ENCODE data around the gene DNPH1.

DNPH1 gene

DNA sequence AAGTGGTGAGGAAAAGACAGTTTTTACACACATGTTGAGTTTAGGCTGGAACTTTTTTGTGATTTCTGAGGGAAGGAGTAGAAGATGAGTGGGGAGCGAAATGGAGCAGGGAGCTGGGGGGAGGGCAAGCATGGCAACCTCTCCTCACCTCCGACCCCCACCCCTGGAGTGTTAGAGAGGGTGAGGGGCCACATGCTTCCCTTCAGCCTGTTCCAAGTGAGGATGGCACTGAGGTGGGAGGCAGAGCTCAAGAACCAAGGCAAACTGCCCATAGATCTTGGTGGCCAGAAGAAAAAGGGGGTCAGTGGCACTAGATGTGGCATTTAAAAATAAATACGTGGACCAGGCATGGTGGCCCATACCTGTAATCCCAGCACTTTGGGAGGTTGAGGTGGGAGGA is 18.8 kb upstream of the DNPH1 start:
- no peak for DNase-seq
- intact Hi-C loops (cut with DNase I): loop anchor here (10.0 kb wide), 1 partner anchor 73 kb away; the partner anchor contains the start of gene SRF

DNA sequence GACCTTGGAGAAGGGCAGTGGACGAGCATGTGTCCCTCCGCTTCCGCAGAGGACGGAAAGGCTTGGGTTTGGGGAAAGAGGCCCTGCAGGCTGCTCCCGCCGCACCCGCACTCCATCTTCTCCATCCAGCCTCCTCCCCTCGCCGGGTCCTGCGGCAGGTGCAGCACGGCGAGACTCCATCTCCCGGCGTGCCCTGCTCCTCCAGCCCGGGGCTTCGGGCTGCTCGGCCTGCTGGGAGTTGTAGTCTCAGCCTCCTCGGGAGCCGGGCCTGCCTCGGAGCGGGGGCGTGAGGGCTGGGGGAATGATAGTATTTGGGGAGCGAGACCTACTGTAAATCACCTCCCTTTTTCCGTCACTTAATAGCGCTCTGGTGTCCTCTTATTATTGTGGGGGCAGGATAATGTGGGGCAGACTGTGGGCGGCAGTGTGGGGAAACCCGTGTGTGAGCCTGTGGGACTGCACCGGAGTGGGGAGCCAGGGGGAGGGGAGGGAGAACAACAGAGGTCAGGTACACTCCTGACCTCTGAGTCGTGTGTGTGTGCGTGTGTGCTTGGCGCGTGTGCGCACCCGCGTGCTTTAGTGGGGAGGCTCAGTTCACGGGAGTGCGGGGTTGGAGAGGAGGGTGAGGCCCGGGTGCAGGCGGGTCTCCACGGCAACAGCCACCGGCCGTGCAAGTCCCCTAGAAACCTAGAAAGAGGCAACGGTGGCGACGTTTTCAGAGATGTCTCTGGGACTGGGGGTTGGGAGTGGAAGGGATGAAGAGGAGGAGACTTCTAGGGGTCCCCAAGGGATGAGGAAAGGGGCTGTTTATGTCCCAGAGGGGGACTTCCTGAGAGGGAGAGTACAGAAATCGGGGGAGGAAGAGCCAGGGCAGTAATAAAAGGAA is 18.1 kb upstream of the DNPH1 start:
- DNase-seq: peak; percentile 81 to 98 (median 88)
- intact Hi-C loops (cut with DNase I): loop anchor here (10.0 kb wide), 1 partner anchor 73 kb away; the partner anchor contains the start of gene SRF

DNA sequence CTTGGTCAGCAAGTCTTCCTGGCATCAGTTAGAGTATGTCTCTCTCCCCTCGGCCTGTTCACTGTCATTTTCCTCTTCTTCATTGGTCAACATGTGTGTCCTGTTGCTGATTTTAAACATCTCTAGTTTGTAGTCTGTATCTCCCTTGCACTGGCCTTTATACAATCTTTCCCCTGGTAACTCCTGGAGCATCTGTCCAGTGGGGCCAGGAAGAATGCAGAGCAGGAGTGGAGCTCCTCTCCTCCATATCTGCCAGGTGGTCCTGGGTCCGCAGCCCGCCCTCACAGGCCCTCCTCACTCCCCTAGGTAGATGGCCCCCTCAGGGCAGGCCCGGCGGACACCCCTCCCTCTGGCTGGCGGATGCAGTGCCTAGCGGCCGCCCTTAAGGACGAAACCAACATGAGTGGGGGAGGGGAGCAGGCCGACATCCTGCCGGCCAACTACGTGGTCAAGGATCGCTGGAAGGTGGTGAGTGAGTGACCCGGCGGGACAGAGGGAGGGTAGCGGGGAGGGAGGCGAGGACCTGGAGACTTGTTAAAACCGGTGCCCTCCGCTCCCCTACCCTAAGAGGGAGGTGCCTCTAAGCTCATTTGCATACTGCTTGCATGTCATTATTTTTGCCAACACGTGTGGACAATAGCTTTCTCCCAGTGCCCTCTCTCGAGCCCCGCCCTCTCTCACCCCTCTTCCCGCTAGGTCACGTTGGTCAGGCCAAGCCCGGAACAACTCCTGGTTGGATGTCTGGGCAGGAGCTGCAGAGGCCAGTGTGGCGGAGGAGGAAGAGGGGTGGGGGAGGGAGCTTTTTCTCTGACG is 17.2 kb upstream of the DNPH1 start:
- intact Hi-C loops (cut with DNase I): loop anchor here (10.0 kb wide), 1 partner anchor 72 kb away; the partner anchor contains the start of gene SRF
- peak in 9 of 10 donors; percentile 61 to 96 (median 73) for DNase-seq

DNA sequence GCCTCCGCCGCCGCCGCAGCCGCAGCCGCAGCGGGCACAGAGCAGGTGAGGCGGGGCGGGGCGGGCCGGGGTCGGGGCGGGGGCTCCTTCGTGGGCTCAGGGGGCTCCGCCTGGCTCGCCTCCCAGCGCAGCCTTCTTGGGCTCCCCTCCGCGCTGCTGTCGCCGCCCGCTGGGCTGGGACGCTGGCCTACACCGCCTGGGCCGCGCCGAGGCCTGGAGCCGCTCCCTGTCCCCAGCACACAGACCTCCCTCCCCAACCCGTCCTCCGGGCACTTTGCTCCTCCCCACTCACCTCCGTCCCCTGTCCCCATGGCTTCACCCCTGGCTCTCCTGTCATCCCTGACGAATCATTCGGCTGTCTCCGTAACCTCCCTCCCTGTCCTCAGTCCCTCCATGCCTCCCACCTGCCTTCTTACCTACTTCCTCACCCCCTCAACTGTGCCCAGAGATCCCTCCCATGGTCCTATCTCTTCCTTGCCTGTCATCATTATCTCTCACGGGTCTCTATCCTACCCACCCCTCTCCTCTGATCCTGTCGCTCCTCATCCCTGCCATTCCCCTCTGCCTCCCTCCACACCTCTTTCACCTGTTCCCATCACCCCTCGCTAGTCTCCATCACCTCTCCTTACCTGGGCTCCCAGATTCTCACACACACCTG is 14.5 kb upstream of the DNPH1 start:
- intact Hi-C loops (cut with DNase I): loop anchor here (10.0 kb wide), 1 partner anchor 69 kb away; the partner anchor contains the start of gene SRF
- DNase-seq: peak in 1 of 10 donors; percentile 69

DNA sequence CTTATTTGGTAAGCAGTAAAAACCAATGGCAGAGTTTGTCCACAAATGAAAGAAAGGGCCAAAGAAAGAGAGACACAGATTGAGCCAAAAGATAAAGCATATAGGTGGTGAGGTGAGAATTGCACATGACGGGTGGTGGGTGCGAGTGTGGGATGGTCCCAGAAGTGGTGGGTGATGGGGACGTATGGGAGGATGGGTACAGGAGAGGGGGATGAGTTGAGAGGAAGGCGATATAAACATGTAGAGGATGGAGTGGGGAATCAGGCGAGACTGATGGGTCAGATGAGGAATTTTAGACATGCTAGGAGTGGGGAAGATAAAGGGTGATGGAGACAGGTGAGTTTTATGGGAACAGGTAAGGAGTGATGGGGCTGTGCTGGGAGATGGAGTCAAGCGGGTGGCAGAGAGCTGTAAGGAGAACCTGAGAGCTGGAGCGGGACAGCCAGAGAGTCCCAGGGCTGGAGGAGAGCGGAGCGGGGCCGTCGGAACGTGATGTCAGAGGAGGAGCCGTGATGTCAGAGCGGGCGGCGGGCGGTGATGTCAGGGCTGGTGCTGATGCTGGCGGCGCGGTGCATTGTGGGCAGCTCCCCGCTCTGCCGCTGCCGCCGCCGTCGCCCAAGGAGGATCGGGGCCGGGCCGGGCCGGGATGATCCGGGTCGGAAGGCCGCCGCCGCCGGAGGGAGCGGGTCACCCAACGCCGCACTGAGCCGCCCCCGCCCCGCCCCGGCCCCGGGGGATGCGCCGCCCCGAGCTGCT is 13.8 kb upstream of the DNPH1 start, which contains the start of gene TTBK1:
TTBK1 (plus strand) TSS at position 574 of the 756 bp plus-strand sequence. CDS start 3,180 bp downstream, outside the sequence.
- intact Hi-C loops (cut with DNase I): loop anchor here (10.0 kb wide), 1 partner anchor 68 kb away; the partner anchor contains the start of gene SRF

DNA sequence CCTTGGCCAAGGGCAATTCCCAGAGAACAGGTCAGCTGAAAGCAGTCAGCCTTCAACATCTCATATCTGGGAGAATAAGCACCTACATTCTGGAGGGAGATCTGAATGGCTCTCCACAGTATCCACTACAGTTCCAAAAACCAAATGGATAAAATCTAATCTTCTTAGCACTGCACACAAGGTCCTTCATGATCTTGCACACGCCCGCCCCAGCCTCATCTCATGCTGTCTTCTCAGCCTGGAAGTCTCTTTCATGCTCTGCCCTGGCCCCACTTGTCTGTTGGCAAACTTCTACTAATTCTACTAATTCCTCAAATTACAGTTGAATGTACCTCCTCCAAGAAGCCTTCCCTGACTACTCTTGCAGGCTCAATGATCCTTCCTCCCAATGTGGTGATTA is 12.2 kb upstream of the DNPH1 start:
- intact Hi-C loops (cut with DNase I): loop anchor here (10.0 kb wide), 1 partner anchor 67 kb away; the partner anchor contains the start of gene SRF

More for the DNA sequence above, 13.8 kb upstream of the DNPH1 start, which contains the start of gene TTBK1:
- peak; percentile 29 to 96 (median 72) for DNase-seq

DNA sequence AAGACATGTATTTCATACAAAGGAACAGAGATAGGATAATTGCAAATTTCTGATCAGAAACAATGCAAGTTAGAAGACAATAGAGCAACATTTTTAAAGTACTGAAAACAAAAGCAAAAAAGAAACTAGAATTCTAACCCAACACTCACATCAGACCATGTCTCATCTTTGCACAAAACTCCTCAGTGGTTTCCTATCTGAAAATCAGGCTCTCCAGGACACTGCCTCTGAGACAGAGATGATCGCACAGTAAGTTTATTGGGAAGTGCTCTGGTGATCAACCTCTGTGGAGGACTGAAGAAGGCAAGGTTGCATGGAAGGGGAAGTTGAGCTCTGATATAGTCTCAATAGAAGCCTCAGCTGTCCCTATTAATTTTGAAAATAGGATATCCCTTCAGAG is 11.7 kb upstream of the DNPH1 start:
- intact Hi-C loops (cut with DNase I): loop anchor here (10.0 kb wide), 1 partner anchor 66 kb away; the partner anchor contains the start of gene SRF

More for the DNA sequence above, 12.2 kb upstream of the DNPH1 start:
- no peak for DNase-seq

DNA sequence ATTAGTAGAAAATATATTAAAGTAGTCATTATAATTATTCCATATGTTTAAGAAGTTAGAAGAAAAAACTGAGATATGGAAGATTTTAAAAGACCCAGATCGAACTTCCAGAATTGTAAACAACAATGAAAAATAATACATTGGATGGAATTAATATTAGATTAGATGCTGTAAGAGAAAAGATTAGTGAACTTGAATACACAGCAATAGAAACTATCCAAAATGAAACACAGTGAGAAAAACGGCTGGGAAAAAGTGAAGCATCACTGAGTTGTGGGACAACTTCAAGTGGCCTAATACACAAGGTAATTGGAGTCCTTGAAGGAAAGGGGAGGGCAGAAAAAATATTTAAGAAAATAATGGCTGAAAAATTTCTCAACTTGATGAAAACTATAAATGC is 9.8 kb upstream of the DNPH1 start:
- DNase-seq: no peak
- intact Hi-C loops (cut with DNase I): no loop called here

More for the DNA sequence above, 11.7 kb upstream of the DNPH1 start:
- DNase-seq: no peak

DNA sequence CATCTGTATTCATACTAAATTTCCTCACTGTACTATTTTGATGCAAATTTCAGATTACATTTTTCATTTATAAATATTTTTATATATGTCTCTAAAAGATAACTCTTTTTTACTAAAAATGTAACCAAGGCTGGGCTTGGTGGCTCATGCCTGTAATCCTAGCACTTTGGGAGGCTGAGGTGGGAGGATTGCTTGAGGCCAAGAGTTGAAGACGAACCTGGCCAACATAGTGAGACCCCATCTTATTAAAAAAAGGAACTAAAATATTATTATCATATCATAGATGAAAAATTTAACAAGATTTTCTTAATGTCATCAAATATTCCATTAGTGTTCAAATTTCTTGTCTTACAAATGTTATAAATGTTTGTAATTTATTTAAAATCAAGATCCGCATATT is 6.6 kb upstream of the DNPH1 start:
- intact Hi-C loops (cut with DNase I): no loop called here
- no peak for DNase-seq

DNA sequence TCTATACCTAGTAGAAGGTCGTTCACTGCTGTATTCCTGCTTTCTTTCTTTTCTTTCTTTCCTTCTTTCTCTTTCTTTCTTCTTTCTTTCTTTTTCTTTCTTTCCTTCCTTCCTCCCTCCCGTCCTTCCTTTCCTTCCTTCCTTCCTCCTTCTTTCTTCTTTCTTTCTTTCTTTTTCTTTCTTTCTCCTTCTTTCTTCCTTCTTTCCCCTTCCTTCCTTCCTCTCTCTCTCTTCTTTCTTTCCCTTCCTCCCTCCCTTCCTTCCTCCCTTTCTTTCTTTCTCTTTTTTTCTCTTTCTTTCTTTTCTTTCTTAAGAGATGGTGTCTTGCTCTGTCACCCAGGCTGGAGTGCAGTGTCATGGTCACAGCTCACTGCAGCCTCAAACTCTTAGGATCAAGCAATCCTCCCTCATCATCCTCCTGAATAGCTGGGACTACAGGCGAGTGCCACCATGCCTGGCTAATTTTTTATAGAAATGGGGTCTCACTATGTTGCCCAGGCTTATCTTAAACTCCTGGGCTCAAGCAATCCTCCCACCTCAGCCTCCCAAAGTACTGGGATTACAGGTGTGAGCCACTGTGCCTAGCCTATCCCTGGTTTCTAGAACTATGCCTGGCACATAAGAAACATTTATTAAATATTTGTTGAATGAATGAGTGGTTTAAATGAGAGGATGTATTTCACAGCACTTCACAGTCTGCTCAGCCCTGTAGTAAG is 2.6 kb upstream of the DNPH1 start:
- intact Hi-C loops (cut with DNase I): no loop called here

DNA sequence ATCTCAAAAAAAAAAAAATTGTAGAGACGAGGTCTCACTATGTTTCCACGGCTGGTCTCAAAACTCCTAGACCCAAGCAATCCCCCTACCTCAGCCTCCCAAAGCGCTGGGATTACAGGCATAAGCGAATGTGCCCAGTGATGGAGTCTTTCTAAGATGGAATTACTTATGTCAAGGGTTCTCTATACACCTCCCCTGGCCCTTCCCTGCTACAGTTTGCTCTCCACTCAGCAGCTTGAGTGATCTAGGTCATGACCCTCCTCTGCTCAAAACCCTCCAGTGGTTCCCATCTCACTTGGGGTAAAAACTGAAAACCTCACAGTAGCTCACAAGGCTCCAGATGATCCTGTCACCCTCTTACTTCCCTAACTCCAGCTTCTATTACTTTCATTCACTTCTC is 1.8 kb upstream of the DNPH1 start:
- no peak for DNase-seq
- intact Hi-C loops (cut with DNase I): no loop called here

More for the DNA sequence above, 2.6 kb upstream of the DNPH1 start:
- no peak for DNase-seq

DNA sequence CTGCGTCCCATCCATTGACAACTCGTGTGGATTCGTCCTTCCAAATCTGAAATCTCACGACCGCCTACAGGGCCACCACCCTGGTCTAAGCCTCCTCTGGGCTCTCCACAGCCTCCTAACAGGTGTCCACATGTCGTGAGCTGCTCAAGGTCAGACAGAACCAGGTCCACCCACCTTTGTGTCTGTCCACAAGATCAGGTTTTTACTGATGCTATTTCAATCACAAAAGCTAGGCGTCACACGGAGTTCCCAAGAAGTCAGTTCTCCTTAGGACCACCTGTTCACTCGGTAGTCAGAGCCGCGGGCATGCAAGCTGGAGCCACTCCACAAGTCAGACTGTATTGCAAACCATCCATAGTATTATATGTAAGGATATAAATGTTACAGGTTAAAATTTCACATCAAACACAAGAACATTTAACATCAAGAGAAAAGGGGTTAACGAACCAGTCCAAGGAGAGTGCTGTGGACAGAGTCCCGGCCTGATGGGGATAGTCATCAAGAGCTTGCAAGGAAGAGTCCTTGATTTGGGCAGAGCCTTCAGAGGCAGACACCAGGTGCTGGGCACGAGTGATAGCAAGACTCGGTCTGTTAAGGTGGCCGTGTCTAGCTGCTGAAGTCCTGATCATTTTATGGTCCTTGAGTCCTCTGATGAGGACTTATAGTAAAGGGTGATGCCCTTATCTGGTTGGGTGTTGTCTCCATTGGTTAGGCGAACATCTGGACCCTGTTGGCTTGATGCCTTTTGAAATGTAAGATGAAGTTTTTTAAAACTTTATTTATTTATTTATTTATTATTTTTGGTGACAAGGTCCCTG is 731 bp upstream of the DNPH1 start:
- peak in 1 of 10 donors; percentile 39 for DNase-seq
- intact Hi-C loops (cut with DNase I): no loop called here

DNA sequence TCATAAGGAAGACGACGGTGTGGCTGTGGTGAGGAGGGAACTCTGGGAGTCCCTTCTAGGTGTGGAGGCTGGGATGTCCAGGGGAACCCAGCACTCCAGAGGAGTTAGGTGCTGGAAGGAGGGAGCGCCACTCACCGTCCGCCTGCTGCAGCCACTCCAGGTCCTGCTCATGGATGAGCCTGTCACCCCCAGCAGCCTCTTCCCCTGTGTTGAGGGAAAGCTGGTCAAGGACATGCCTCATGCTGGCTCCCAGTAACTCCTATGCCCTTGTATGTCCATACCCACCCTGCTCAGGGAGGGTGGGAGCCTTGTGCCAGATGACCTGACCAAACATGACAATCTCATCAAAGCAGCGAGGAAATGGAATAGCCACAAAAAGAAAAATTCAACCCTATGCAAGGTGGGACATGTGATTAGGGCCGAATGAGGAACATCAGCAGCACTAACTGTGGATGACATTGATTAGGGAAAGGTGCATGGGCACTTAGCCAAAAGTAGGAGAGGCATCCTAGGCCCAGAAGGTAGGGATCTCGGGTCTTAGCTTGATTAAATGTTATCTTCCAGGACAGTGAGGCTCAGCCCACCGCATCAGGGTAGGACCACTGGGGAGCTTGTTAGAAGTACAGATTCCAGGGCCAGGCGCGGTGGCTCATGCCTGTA is 3.0 kb downstream of the DNPH1 start:
- intact Hi-C loops (cut with DNase I): no loop called here
- peak in 1 of 10 donors; percentile 49 for DNase-seq

DNA sequence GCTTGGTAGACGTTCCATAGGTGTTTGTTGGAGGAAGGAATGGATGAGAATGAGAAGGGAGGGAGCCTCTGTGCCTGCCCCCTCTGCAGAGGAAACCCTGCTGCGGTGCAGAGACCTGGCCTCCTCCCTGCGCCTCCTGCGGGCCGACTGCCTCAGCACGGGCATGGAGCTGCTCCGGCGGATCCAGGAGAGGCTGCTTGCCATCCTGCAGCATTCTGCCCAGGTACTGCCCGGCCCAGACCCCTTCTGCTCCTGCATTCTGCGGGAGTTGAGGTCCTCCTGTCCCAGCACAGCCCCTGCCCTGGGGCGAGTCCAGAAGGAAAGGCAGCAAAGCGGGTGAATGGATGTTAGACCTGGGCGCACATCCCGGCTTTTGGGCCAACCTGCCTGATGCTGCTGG is 6.1 kb downstream of the DNPH1 start:
- DNase-seq: peak in 1 of 10 donors; percentile 40

DNA sequence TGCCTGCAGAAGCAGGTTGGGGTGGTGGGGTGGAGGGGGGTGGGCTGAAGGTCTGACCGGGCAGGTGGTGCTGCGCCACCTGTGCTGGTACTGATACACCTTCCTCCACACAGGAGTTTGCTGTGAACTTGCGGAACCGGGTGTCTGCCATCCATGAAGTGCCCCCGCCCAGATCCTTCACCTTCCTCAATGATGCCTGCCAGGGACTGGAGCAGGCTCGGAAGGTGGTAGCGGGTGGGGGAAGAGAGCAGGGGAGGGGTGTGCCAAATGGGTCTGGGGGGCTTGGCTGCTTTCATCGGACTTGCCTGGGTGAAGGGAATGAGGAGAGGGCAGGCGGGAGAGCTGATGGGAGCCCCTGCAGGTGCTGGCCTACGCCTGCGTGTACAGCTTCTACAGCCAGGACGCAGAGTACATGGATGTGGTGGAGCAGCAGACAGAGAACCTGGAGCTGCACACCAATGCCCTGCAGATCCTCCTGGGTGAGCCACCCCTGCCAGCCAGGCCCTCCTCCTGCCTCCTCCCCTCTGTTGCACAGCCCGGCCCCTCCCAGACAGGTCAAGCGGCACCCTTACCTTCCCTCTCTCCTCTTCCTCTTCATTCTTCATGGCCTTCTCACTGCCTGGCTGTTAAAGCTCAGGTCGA is 6.7 kb downstream of the DNPH1 start:
- intact Hi-C loops (cut with DNase I): no loop called here

More for the DNA sequence above, 6.1 kb downstream of the DNPH1 start:
- intact Hi-C loops (cut with DNase I): no loop called here

DNA sequence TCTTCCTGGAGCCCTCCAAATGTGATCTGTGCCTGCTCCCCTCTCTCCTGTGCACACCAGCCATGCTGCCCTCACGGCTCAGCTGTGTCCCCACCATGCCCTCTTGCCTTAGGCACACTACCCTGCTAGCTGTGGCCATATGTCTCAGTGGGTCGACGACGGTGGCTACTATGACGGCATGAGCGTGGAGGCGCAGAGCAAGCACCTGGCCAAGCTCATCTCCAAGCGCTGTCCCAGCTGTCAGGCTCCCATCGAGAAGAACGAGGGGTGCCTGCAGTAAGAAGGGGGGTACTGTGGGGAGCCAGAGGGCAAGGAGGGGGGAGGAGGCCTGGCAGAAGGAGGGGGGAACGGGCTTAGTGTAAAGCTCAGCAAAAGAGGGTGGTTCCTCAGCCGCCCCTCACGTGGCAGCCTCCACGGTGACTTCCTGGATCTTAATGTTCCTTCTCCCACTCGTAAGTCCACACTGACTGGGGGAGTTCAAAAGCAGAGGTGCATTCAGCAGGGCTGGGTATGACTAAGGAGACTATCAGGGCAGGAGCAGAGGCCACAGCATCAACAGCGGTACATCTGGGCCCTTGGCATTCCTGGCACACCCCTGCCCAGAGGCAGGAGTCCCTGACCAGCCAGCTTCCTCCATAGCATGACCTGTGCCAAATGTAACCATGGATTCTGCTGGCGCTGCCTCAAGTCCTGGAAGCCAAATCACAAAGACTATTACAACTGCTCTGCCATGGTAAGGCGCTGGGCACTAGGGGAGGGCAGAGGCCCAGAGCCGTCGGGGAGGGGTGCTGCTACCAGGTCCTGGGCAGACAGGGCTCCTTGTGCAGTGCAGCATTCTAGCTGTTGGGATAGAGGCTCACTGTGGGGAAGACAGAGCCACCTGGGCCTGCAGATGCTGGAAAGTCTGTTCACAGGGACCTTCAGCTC is 8.0 kb downstream of the DNPH1 start:
- DNase-seq: peak in 2 of 10 donors; percentile 35 to 75
- intact Hi-C loops (cut with DNase I): no loop called here

More for the DNA sequence above, 6.7 kb downstream of the DNPH1 start:
- DNase-seq: peak in 1 of 10 donors; percentile 59

Data from posterior cingulate gyrus (tissue), 11 donors.